GM20000 (cell line): ENCODE results near the gene DROSHA.

Source experiments
- DNase-seq: peaks from one replicate; pipeline ENCODE4 v3.0.0; 2012; ENCODE audit warnings: low spot score
- CTCF ChIP-seq: IDR thresholded peaks from 2 replicates; pipeline ENCODE4 v1.5.1; 2012; ENCODE audit warnings: mild to moderate bottlenecking, control low read depth; ENCODE audit errors: extremely low read depth, missing control alignments

DROSHA gene

GRCh38 chr5:31453522-31453921 lies 78.4 kb downstream of the DROSHA start:
- DNase-seq, result no peak
- no peak for TF ChIP-seq CTCF

GRCh38 chr5:31452314-31452713 lies 79.6 kb downstream of the DROSHA start:
- TF ChIP-seq CTCF, result no peak
- DNase-seq, result no peak

DNA sequence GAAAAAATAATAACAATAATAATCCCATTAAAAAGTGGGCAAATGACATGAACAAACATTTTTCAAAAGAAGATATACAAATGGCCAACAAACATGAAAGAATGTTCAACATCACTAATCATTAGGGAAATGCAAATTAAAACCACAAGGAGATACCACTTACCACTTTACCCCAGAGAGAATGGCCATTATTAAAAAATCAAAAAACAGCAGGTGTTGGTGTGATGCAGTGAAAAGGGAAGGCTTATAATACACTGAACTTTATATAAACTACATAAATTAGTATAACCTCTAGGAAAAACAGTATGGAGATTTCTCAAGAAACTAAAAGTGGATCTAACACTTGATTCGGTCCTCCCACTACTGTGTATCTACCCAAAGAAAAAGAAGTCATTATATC lies 81.9 kb downstream of the DROSHA start:
- no peak for DNase-seq
- no peak for TF ChIP-seq CTCF

- TF ChIP-seq CTCF, result no peak
- no peak for DNase-seq
Measured at GRCh38 chr5:31449174-31449573, 82.7 kb downstream of the DROSHA start.

- no peak for DNase-seq
- no peak for TF ChIP-seq CTCF
Measured at GRCh38 chr5:31445041-31445600, 86.8 kb downstream of the DROSHA start.

DNA sequence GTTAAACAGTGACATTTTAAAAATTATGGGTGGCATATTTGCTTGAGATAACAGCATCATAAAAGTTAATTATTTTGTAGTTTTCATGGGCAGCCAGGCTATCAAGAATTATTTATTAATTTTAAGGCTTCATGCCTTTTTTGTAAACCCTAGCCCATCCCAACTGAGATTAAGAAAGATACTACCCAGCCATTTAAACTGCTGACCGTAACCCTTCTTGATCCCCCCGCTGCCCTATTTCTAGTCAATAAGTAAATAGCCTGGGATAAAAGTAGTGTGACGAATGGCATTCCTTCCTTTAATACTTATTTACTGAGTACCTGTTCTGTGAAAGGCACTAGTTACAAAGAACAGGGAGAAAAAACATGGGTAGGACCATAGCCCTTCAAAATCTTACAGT lies 88.3 kb downstream of the DROSHA start:
- TF ChIP-seq CTCF, result no peak
- no peak for DNase-seq

GRCh38 chr5:31442058-31442745 lies 89.7 kb downstream of the DROSHA start:
- no peak for TF ChIP-seq CTCF
- DNase-seq, result no peak
